Muscle layer of duodenum (tissue), 2 donors: Measurements from ENCODE around the gene PYGO2.
A peak's percentile ranks its signal among the peaks of the same experiment; 100 is the strongest.
"Not testable (repeated sequence)": the region's sequence is repeated elsewhere in the genome, so short reads cannot be mapped to it uniquely, and the experiment has no call there.

Experiments used
- H3K27ac ChIP-seq: one replicate; pipeline ENCODE4 v1.7.0; 2013; ENCODE audit warnings: mild to moderate bottlenecking, low read length
- H3K27me3 ChIP-seq: one replicate; pipeline ENCODE4 v1.7.0; 2013; ENCODE audit warnings: low read depth, mild to moderate bottlenecking, control low read depth, low read length
- H3K36me3 ChIP-seq, 2 donors: one replicate each; pipeline ENCODE4 v1.7.0; 2013; ENCODE audit warnings: low read length in 2 of 2, control low read depth in 1 of 2, mild to moderate bottlenecking in 1 of 2; ENCODE audit not compliant: insufficient read depth in 2 of 2, control insufficient read depth in 1 of 2
- H3K4me1 ChIP-seq, 2 donors: one replicate each; pipeline ENCODE4 v1.7.0; 2013; ENCODE audit warnings: low read length in 2 of 2, mild to moderate bottlenecking in 2 of 2, control low read depth in 1 of 2, moderate library complexity in 1 of 2; ENCODE audit not compliant: insufficient read depth in 2 of 2, control insufficient read depth in 1 of 2
- H3K4me3 ChIP-seq, 2 donors: one replicate each; pipeline ENCODE4 v1.7.0; 2013; ENCODE audit warnings: low read length in 2 of 2, low read depth in 1 of 2, mild to moderate bottlenecking in 1 of 2
- H3K9me3 ChIP-seq, 2 donors: one replicate each; pipeline ENCODE4 v1.7.0; 2013; ENCODE audit warnings: low read length in 2 of 2, control low read depth in 1 of 2, mild to moderate bottlenecking in 1 of 2; ENCODE audit not compliant: control insufficient read depth in 1 of 2
- donor health status: healthy.

Gene PYGO2

DNA sequence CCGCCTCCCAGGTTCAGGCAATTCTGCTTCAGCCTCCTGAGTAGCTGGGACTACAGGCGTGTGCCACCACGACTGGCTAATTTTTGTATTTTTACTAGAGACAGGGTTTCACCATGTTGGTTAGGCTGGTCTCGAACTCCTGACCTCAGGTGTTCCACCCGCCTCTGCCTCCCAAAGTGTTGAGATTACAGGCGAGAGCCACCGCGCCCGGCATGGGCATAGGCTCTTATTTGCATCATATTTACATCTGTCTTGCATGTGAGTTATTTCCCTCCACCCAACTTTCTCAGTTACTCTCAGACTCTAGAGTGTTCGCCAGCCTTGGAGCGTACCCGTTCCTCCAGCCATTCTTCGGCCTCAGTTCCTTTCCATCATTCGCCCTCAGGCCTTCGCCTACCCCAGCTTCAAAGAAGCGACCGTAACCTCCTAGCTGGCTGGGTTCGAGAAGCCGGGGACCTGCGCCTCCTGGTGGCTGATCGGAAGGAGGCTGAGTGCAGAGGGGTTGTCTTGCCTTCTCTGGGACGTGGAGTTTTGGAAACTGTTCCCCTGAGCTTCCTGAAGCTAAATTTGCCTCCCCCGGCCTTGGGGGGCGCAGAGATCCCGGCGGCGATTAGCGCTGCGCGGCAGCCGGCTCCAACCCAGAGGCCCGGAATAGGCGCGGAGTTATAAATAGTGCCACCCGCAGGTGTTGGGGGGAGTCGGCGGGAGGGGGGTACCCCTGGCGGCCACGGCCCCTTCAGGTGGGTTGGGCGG is 37.4 kb upstream of the PYGO2 start:
- peaks cover 0 to 5% of the 10 kb centered on the region in 2 donors for H3K36me3 ChIP-seq

GRCh38 chr1:154998201-154998780 is 36.7 kb upstream of the PYGO2 start:
- H3K4me3 ChIP-seq = no peak overlapping the region
- H3K27ac ChIP-seq = no peak overlapping the region
- H3K27me3 ChIP-seq = no peaks in the 10 kb centered on the region
- no peaks in the 10 kb centered on the region for H3K9me3 ChIP-seq
- peaks cover 0 to 5% of the 10 kb centered on the region in 2 donors for H3K36me3 ChIP-seq
- peaks cover 4 to 13% of the 10 kb centered on the region in 2 donors for H3K4me1 ChIP-seq

More for the DNA sequence above, 37.4 kb upstream of the PYGO2 start:
- no peaks in the 10 kb centered on the region for H3K27me3 ChIP-seq
- H3K4me1 ChIP-seq = peaks cover 4 to 17% of the 10 kb centered on the region in 2 donors
- no peaks in the 10 kb centered on the region for H3K9me3 ChIP-seq
- H3K4me3 ChIP-seq = peak overlapping the region; percentile 16 to 89
- H3K27ac ChIP-seq = no peak overlapping the region

DNA sequence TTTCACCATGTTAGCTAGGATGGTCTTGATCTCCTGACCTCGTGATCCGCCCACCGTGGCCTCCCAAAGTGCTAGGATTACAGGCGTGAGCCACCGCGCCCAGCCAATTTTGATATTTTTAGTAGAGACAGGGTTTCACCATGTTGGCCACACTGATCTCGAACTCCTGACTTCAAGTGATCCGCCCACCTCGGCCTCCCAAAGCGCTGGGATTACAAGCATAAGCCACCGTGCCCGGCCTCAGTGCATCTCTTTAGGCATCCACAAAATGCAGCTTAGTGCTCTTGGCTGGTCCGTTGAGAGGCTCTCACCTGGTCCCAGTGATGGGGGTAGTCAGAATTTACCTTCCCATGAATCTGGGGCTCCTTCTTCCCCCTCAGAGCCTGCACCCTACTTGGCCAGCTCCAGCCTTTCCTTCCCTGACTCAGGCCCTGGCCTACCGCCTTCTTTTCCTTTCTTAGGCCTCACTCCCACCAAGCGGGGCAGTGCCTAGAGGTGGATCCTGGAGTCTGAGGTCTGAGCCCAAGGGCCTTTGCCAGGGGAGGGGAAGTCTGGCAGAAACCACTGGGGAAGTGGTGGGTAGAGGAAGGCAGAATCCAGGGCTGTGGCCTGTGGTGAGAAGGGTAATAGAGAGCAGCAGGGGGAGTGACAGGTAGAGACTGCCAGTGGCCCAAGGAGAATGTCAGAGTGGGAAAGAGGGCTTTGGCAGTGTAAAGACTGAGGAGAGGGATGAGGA is 35.6 kb upstream of the PYGO2 start:
- Histone ChIP-seq H3K9me3 (no peaks in the 10 kb centered on the region), H3K27me3 (no peaks in the 10 kb centered on the region), H3K36me3 (peaks cover 0 to 9% of the 10 kb centered on the region in 2 donors), H3K4me3 (no peak overlapping the region), H3K4me1 (peaks cover 4 to 13% of the 10 kb centered on the region in 2 donors), H3K27ac (no peak overlapping the region)

DNA sequence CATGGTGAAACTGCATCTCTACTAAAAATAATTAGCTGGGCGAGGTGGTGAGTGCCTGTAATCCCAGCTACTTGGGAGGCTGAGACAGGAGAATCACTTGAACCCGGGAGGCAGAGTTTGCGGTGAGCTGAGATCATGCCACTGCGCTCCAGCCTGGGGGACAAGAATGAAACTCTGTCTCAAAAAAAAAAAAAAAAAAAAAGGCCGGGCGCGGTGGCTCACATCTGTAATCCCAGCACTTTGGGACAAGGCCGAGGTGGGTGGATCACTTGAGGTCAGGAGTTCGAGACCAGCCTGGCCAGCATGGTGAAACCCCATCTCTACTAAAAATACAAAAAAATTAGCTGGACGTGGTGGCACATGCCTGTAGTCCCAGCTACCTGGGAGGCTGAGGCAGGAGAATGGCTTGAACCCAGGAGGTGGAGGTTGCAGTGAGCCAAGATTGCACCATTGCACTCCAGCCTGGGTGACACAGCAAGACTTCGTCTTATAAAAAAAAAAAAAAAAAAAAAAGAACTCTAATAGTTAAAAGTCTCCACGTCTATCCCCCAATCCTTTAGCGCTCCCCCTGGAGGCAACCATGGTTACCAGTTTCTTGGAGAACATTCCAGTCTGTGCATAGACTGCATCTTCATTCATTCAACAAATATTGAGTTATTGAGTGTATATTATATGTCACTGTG is 33.9 kb upstream of the PYGO2 start:
- H3K27me3 ChIP-seq, H3K36me3 ChIP-seq, H3K27ac ChIP-seq, H3K9me3 ChIP-seq, H3K4me3 ChIP-seq: not testable (repeated sequence)
- peaks cover 4 to 13% of the 10 kb centered on the region in 2 donors for H3K4me1 ChIP-seq

DNA sequence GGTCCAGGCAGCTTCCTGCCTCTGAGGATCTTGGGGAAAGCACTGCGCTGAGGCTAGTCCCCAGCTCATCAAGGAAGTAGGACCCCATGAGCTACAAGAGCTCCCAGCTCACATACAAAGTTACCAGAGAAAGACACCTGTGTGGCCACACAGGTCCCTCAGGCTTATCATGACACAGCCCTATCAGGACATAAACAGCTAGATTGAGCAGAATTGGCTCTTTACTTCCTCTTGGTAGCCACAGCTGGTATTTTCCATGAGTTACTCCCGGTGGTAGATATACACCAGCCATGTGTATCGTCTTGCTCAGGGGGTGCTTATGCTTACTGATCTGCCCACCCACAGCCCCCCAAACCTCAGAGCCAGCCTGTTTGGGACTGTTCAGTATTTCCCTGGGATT is 33.0 kb upstream of the PYGO2 start:
- no peak overlapping the region for H3K4me3 ChIP-seq
- H3K36me3 ChIP-seq = peaks cover 0 to 11% of the 10 kb centered on the region in 2 donors
- no peaks in the 10 kb centered on the region for H3K27me3 ChIP-seq
- no peaks in the 10 kb centered on the region for H3K9me3 ChIP-seq
- no peak overlapping the region for H3K27ac ChIP-seq
- H3K4me1 ChIP-seq = peaks cover 4 to 8% of the 10 kb centered on the region in 2 donors

- Histone ChIP-seq H3K27ac (no peak overlapping the region), H3K4me3 (no peak overlapping the region), H3K9me3 (no peaks in the 10 kb centered on the region), H3K27me3 (no peaks in the 10 kb centered on the region), H3K36me3 (peaks cover under 1 to 11% of the 10 kb centered on the region in 2 donors), H3K4me1 (peaks cover 4 to 5% of the 10 kb centered on the region in 2 donors)
These were observed 32.6 kb upstream of the PYGO2 start for GRCh38 chr1:154994269-154994587.

GRCh38 chr1:154993572-154994268 is 32.1 kb upstream of the PYGO2 start, which contains the start of gene LENEP:
TSS of gene LENEP (plus strand) at chr1:154993586. CDS start at chr1:154993608, 22 bp downstream.
- H3K27ac ChIP-seq = no peak within 1 kb of the TSS

DNA sequence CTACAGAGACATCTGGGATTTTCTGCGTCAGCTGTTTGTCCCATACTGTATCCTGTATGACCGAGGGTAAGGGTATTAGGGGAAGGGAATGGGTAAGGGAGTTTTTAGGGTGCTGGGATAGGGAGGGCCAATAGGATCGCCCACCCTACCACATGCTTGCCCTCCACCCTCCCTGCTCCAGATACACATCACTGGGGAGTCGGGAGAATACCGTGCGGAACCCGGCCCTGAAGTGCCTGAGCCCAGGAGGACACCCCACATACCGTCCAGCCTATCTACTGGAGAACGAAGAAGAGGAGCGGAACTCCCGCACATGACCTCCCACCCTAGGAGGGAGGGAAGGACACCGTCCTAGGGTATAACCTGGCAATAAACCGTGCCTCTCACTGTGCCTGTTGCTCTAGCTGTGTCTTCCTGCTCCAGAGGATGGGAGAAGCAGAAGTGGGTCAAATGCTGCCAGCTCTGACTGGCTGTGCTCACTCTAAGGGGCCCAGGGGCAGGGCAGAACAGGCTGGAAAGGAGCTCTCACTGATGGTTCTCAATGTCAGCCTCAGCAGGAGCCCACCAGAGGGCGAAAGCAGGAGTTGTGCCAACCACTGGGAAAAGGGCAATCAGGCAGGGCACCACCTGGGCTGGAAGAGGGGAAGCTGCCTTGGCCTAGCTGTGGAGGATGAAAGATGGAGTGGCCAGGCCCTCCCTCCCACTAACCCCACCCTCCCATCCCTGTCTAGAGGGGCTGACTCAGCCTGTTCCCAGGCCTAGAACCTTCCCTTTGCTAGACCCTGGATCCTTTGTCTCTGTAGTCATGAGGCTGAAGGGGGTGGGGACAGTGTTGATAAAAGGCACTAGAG is 31.4 kb upstream of the PYGO2 start:
- H3K27me3 ChIP-seq = no peaks in the 10 kb centered on the region
- H3K4me3 ChIP-seq = no peak overlapping the region
- peaks cover 13 to 24% of the 10 kb centered on the region in 2 donors for H3K36me3 ChIP-seq
- H3K4me1 ChIP-seq = peaks cover 0 to 4% of the 10 kb centered on the region in 2 donors
- H3K27ac ChIP-seq = no peak overlapping the region
- H3K9me3 ChIP-seq = no peaks in the 10 kb centered on the region

More at GRCh38 chr1:154993572-154994268, 32.1 kb upstream of the PYGO2 start, which contains the start of gene LENEP:
- no peaks in the 10 kb centered on the region for H3K9me3 ChIP-seq
- peaks cover under 1 to 4% of the 10 kb centered on the region in 2 donors for H3K4me1 ChIP-seq
- no peaks in the 10 kb centered on the region for H3K27me3 ChIP-seq
- H3K36me3 ChIP-seq = peaks cover 5 to 16% of the 10 kb centered on the region in 2 donors
- no peak within 1 kb of the TSS for H3K4me3 ChIP-seq

- H3K9me3 ChIP-seq = no peaks in the 10 kb centered on the region
- H3K27ac ChIP-seq = no peak overlapping the region
- no peak overlapping the region for H3K4me3 ChIP-seq
- peaks cover 19 to 29% of the 10 kb centered on the region in 2 donors for H3K36me3 ChIP-seq
- no peaks in the 10 kb centered on the region for H3K4me1 ChIP-seq
- H3K27me3 ChIP-seq = no peaks in the 10 kb centered on the region
These were observed 28.7 kb upstream of the PYGO2 start for GRCh38 chr1:154990276-154990675.
